Activated T-cell treated with anti-CD3 and anti-CD28 coated beads, Interleukin-2, amount 50 U/mL, for 72 hours (primary cell): ENCODE data around the gene OR6Y1. TPM values are rescaled to one million over a fixed set of nuclear protein-coding genes. Genes with fewer than 3 reads are reported as not detected.

ENCODE experiments used
- ATAC-seq, 2 donors: fragments of 150-1000 bp; cut with Tn5 transposase; replicated peaks in 1 of 2; 2 replicates each; pipeline ENCODE4 v1.10.0; 2021; ENCODE audit warnings: moderate library complexity in 2 of 2, mild to moderate bottlenecking in 1 of 2
- DNase-seq, 2 donors: peaks; one replicate each; pipeline ENCODE4 v3.0.0; 2021 to 2022; ENCODE audit warnings: mixed read lengths in 1 of 2
- H3K27ac Mint-ChIP-seq: one replicate; pipeline ENCODE4 v1.8.0; 2022; ENCODE audit warnings: mild to moderate bottlenecking, moderate library complexity, mixed read lengths
- H3K27me3 Mint-ChIP-seq: one replicate; pipeline ENCODE4 v1.8.0; 2022; ENCODE audit warnings: low read depth, mixed read lengths
- H3K36me3 Mint-ChIP-seq, 2 donors: one replicate each; pipeline ENCODE4 v1.8.0; 2022; ENCODE audit warnings: mixed read lengths in 2 of 2, mild to moderate bottlenecking in 1 of 2; ENCODE audit not compliant: insufficient read depth in 2 of 2
- H3K4me1 Mint-ChIP-seq: one replicate; pipeline ENCODE4 v1.8.0; 2022; ENCODE audit warnings: low read depth, mixed read lengths
- H3K4me3 Mint-ChIP-seq, 2 donors: one replicate each; pipeline ENCODE4 v1.8.0; 2022; ENCODE audit warnings: mild to moderate bottlenecking in 2 of 2, mixed read lengths in 2 of 2, moderate library complexity in 2 of 2
- H3K9me3 Mint-ChIP-seq, 2 donors: one replicate each; pipeline ENCODE4 v1.8.0; 2022; ENCODE audit warnings: mixed read lengths in 2 of 2
- total RNA-seq, 2 donors: library from RNA; stranded (reverse); gene quantifications; one replicate each; pipeline ENCODE4 v1.2.3, GENCODE V29; 2022

The OR6Y1 gene, protein sequence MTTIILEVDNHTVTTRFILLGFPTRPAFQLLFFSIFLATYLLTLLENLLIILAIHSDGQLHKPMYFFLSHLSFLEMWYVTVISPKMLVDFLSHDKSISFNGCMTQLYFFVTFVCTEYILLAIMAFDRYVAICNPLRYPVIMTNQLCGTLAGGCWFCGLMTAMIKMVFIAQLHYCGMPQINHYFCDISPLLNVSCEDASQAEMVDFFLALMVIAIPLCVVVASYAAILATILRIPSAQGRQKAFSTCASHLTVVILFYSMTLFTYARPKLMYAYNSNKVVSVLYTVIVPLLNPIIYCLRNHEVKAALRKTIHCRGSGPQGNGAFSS
- total RNA-seq: not detected

DNA sequence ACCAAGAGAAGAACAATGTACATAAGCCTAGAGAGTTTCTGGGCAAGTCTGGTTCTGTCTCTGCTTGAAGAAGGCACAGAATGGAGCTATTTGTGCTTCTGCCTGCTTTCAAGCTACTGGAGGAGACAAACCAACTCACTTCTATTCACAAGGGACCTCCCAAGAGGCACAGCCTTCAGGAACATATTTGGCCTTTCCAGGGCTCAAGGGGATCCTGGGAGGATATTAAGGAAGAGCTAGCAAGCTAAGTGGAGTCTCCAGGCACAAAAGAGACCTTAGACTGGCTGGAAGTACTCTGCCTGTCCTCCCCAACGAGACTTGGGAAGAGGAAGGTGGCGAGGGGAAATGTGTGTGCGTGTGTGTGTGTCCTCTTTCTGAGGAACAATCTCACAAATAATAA is at the start of gene OR6Y1:
Gene OR6Y1 (minus strand): TSS at position 54 of the 400 bp plus-strand sequence. CDS start 6,300 bp downstream, outside the sequence.
- no peaks in the 10 kb centered on the region for H3K4me1 Mint-ChIP-seq
- peaks cover 2% of the 10 kb centered on the region for H3K27me3 Mint-ChIP-seq
- H3K9me3 Mint-ChIP-seq: no peaks in the 10 kb centered on the region
- no peaks in the 10 kb centered on the region for H3K36me3 Mint-ChIP-seq
- DNase-seq (no peak), ATAC-seq (no peak)
- no peak within 1 kb of the TSS for H3K4me3 Mint-ChIP-seq
- H3K27ac Mint-ChIP-seq: no peak within 1 kb of the TSS

DNA sequence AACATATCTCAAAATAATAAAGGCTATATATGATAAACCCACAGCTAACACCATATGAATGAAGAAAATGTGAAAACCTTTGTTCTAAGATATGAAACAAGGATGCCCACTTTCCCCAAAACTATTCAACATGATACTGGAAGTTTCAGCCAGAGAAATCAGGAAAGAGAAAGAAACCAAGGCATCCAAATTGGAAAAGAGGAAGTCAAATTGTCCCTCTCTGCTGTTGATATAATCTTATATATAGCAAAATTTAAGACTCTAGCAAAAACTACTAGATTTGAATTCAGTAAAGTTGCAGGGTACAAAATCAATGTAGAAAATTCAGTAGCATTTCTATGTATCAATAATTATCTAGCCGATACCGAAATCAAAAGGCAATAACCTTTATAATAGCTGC is 46.5 kb upstream of the OR6Y1 start:
- Mint-ChIP-seq H3K36me3 (peaks cover 0 to 5% of the 10 kb centered on the region in 2 donors), H3K27me3 (no peaks in the 10 kb centered on the region), H3K9me3 (peaks cover 9 to 12% of the 10 kb centered on the region in 2 donors), H3K27ac (no peak overlapping the region), H3K4me3 (no peak overlapping the region), H3K4me1 (no peaks in the 10 kb centered on the region)
- ATAC-seq: no peak
- DNase-seq: no peak

DNA sequence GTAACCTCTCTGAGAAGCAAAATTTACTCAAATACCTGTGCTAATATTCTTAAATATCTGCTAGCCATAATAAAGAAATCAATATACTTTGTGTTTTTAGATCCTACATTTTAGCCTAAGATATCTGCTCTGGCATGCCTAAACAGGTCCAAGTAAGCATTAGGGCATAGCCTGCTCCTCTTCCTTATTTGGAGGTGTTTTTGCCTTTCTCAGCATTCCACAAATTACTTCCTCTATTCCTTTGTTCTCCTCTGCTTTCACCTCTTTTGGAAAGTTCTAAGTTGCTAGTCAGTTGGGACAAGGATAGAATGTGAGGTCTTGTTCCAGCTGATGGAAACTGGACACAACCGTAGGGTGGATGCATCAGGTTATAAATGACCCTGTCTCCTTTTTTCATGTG is 32.7 kb upstream of the OR6Y1 start:
- Mint-ChIP-seq H3K4me1 (no peaks in the 10 kb centered on the region), H3K4me3 (no peak overlapping the region), H3K27me3 (no peaks in the 10 kb centered on the region), H3K9me3 (peaks cover 4 to 7% of the 10 kb centered on the region in 2 donors), H3K36me3 (peaks cover 0 to 5% of the 10 kb centered on the region in 2 donors), H3K27ac (no peak overlapping the region)
- DNase-seq (no peak), ATAC-seq (no peak)

DNA sequence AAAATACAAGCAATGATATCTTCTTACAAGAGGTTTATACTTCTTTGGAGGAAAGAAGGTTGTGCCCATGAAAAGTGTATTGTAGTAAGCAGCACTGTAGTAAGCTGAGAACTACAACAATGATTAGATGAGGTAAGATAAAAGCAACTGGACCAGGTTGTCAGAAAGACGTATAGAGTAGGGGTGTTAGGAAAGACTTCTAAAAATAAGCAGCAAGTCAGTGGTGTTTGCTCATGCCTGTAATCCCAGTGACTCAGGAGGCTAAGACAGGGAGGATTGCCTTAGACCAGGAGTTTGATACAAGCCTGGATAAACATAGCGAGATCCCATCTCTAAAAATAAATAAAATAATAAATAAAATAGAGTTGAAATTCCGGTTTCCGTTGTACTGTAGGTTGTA is 29.8 kb upstream of the OR6Y1 start:
- peaks cover 0 to 3% of the 10 kb centered on the region in 2 donors for H3K36me3 Mint-ChIP-seq
- no peak overlapping the region for H3K27ac Mint-ChIP-seq
- peaks cover 2 to 5% of the 10 kb centered on the region in 2 donors for H3K9me3 Mint-ChIP-seq
- no peak for DNase-seq
- no peak overlapping the region for H3K4me3 Mint-ChIP-seq
- ATAC-seq: no peak
- H3K4me1 Mint-ChIP-seq: no peaks in the 10 kb centered on the region
- H3K27me3 Mint-ChIP-seq: peaks cover 4% of the 10 kb centered on the region

DNA sequence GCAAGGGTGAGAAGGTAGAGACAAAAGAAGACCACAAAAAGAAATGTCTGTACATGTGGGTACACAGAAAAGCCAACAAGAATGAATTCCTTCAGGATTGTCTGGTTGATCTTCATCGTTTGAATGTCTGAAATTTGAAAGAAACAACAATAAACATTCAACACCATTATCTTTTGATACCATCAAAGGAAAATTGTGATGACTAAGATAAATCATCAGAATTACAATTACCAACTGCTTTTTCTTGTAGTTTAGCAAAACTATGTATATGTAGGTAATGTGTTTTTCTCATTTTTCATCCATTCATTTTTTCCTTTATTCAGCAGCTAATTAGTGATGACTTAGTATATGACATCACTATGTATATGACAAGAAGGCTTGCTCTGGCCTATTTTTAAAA is 25.5 kb upstream of the OR6Y1 start, which contains the start of gene OR10X1:
Gene OR10X1 (minus strand): TSS at position 167 of the 400 bp plus-strand sequence. CDS start 0 bp downstream, at position 167.
- Mint-ChIP-seq H3K9me3 (no peaks in the 10 kb centered on the region), H3K27ac (no peak within 1 kb of the TSS), H3K36me3 (no peaks in the 10 kb centered on the region), H3K27me3 (peaks cover 12% of the 10 kb centered on the region), H3K4me1 (no peaks in the 10 kb centered on the region), H3K4me3 (no peak within 1 kb of the TSS)
- DNase-seq (no peak), ATAC-seq (no peak)

DNA sequence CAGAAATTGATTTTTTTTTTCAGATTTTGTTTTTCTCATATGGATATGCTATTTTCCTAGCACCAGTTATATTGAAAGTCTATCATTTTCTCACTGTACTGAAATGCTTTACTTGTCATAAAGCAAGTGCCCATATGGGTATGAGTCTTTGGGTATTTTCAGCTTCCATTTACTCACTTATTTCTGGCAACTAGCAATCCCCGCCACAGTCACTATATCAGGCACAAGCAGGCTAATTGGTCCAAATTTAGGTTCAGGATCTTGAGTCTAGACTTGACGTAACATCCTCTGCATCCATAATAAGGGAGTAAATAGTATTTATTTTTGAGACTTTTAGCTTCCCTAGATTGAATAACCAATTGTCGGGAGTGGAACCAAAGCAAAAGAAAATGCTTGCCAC is 23.4 kb upstream of the OR6Y1 start:
- Mint-ChIP-seq H3K9me3 (no peaks in the 10 kb centered on the region), H3K4me3 (no peak overlapping the region), H3K36me3 (no peaks in the 10 kb centered on the region), H3K27me3 (peaks cover 17% of the 10 kb centered on the region), H3K27ac (no peak overlapping the region), H3K4me1 (no peaks in the 10 kb centered on the region)
- no peak for DNase-seq
- no peak for ATAC-seq

DNA sequence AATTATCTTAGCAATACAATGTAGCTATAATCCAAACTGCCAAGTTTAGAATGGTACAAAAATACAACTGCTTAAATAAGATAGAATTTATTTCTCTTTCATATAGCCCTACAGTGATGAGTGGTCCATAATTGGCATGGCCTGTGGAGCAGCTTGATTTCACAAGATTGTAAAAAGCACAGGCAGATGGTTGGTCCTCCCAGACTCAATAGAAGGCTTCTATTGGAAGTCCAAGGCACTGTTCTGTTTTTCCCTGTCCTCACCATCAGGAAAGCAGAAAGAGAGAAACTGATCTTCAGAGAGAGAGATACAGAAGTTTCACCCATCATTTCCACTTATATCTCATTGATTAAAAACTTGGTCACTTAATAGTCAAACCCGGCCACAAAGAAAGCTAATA is 18.0 kb upstream of the OR6Y1 start:
- no peak overlapping the region for H3K27ac Mint-ChIP-seq
- H3K27me3 Mint-ChIP-seq: peaks cover 40% of the 10 kb centered on the region
- H3K4me1 Mint-ChIP-seq: no peaks in the 10 kb centered on the region
- DNase-seq: no peak
- peaks cover 0 to 2% of the 10 kb centered on the region in 2 donors for H3K36me3 Mint-ChIP-seq
- no peak for ATAC-seq
- H3K4me3 Mint-ChIP-seq: no peak overlapping the region
- H3K9me3 Mint-ChIP-seq: peaks cover 0 to 4% of the 10 kb centered on the region in 2 donors

DNA sequence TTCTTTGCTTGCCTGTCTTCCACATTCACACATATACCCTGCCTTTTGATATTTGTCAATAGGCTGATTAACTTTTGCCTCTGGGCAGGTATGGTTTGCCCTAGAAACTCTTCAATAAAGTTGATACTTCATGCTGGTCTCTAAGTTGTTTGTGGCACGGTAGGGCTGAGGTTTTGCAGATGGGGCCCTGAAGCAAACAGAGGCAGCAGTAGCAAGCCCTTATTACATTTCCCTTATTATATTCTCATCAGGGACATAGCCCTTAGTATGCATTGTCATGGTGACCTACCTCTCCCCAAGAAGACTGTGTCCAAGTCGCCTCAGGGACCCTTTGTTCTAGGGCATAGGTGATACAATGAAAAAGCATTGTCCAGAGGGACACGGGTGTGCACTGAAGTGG is 16.3 kb upstream of the OR6Y1 start, which contains the start of gene OR6P1:
Gene OR6P1 (minus strand): TSS at position 101 of the 400 bp plus-strand sequence. CDS start 6,976 bp downstream, outside the sequence.
- H3K4me3 Mint-ChIP-seq: no peak within 1 kb of the TSS
- ATAC-seq: no peak
- H3K27ac Mint-ChIP-seq: no peak within 1 kb of the TSS
- no peak for DNase-seq
- peaks cover 0 to 2% of the 10 kb centered on the region in 2 donors for H3K36me3 Mint-ChIP-seq
- peaks cover 39% of the 10 kb centered on the region for H3K27me3 Mint-ChIP-seq
- no peaks in the 10 kb centered on the region for H3K4me1 Mint-ChIP-seq
- H3K9me3 Mint-ChIP-seq: peaks cover 0 to 4% of the 10 kb centered on the region in 2 donors

DNA sequence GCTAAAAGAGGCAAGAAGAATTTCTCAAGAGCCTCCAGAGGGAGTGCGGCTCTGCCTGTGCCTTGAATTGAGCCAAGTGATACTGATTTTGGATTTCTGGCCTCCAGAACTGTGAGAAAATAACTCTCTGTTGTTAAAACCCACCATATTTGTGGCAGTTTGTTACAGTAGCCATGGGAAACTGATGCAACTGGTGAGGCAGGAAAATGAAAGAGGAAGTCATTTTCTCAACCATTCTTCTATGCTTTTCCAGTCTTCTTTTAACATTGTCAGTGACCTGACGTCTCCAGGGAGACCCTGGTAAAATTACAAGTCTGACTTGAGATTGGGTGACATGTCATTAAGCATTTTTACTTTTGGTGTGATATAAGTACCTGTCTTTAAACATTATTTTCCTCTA is 10.4 kb upstream of the OR6Y1 start:
- no peak overlapping the region for H3K4me3 Mint-ChIP-seq
- peaks cover 0 to 4% of the 10 kb centered on the region in 2 donors for H3K9me3 Mint-ChIP-seq
- H3K27ac Mint-ChIP-seq: no peak overlapping the region
- H3K36me3 Mint-ChIP-seq: peaks cover 0 to 2% of the 10 kb centered on the region in 2 donors
- no peaks in the 10 kb centered on the region for H3K4me1 Mint-ChIP-seq
- no peak for ATAC-seq
- H3K27me3 Mint-ChIP-seq: peaks cover 26% of the 10 kb centered on the region
- no peak for DNase-seq

DNA sequence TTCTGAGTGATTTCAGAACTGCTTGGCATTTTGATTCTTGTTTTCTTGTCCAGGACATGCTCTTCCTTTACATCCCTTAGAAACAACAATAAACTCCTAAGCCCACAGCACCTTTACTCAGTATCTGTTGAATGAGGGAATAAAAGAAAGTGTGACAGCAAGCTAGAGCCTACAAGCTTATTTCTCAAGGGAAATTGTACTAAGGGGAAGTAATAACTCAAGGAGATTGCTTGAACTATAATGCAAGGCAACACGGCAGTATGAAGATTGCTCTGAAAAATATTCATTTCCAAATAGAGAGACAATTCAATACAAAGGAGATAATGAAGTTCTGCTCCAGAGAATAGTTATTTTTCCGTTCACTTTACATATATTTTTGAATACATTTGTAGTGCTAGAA is 9.6 kb upstream of the OR6Y1 start:
- H3K27me3 Mint-ChIP-seq: peaks cover 26% of the 10 kb centered on the region
- H3K4me1 Mint-ChIP-seq: no peaks in the 10 kb centered on the region
- H3K27ac Mint-ChIP-seq: no peak overlapping the region
- no peak overlapping the region for H3K4me3 Mint-ChIP-seq
- ATAC-seq (no peak), DNase-seq (no peak)
- H3K36me3 Mint-ChIP-seq: peaks cover 0 to 2% of the 10 kb centered on the region in 2 donors
- H3K9me3 Mint-ChIP-seq: peaks cover 0 to 4% of the 10 kb centered on the region in 2 donors

DNA sequence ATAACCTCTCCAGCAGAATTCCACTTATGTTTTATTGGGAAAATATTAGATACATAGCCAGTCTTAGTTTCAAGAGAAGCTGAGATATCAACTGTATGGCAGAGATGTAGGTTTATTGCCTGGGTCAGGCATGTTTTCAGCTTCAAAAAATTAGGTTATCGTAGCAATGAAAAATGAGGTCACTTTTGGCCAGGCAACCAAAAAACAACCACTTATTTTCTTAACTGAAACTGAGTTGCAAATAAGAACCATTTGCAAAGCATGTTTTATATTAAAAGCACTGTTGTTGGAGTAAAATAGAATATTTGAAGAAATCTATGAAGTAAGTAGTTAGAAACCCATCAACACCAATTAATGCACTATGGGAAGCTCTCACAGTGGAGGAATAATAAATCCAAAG is 5.5 kb upstream of the OR6Y1 start:
- DNase-seq (no peak), ATAC-seq (no peak)
- H3K36me3 Mint-ChIP-seq: no peaks in the 10 kb centered on the region
- no peak overlapping the region for H3K27ac Mint-ChIP-seq
- H3K27me3 Mint-ChIP-seq: peaks cover 15% of the 10 kb centered on the region
- no peak overlapping the region for H3K4me3 Mint-ChIP-seq
- no peaks in the 10 kb centered on the region for H3K9me3 Mint-ChIP-seq
- H3K4me1 Mint-ChIP-seq: no peaks in the 10 kb centered on the region

DNA sequence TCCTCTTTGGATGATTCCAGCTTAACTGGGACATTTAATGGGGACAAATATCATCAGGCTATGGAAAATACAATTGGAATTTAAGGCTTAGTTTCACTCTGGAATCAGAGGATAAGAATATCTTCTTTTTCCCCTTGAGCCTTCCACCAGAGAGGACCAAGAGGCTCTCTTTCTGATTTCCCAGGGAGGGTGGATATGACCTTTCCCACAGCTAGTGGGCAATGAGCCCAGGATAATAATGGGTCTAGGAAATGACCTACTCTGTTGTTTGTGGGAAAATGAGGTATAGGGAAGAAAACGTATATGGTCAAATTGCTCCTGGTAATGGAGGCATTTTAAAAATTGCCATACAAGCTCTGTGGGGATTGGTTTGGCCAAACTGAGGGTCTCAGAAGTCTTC is 1.9 kb downstream of the OR6Y1 start:
- no peak overlapping the region for H3K4me3 Mint-ChIP-seq
- H3K27me3 Mint-ChIP-seq: peaks cover 16% of the 10 kb centered on the region
- no peaks in the 10 kb centered on the region for H3K36me3 Mint-ChIP-seq
- no peaks in the 10 kb centered on the region for H3K4me1 Mint-ChIP-seq
- DNase-seq (no peak), ATAC-seq (no peak)
- H3K27ac Mint-ChIP-seq: no peak overlapping the region
- peaks cover 0 to 2% of the 10 kb centered on the region in 2 donors for H3K9me3 Mint-ChIP-seq

DNA sequence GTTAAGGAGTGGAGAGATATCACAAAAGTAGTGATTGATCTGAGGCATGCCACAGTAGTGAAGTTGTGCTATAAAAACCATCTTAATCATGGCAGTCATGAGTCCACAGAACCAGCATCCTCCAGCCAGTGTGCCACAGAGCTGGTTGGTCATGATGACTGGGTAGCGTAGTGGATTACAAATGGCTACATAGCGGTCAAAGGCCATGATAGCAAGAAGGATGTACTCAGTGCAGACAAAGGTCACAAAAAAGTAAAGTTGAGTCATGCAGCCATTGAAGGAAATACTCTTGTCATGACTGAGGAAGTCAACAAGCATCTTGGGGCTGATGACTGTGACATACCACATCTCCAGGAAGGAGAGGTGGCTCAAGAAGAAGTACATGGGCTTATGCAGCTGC is 6.7 kb downstream of the OR6Y1 start:
- ATAC-seq: peak in 1 of 2 donors; percentile 53
- H3K4me1 Mint-ChIP-seq: no peaks in the 10 kb centered on the region
- no peak for DNase-seq
- H3K27me3 Mint-ChIP-seq: peaks cover 22% of the 10 kb centered on the region
- H3K9me3 Mint-ChIP-seq: peaks cover 2% of the 10 kb centered on the region in 2 donors
- no peak overlapping the region for H3K4me3 Mint-ChIP-seq
- H3K36me3 Mint-ChIP-seq: peaks cover 0 to 2% of the 10 kb centered on the region in 2 donors
- no peak overlapping the region for H3K27ac Mint-ChIP-seq

DNA sequence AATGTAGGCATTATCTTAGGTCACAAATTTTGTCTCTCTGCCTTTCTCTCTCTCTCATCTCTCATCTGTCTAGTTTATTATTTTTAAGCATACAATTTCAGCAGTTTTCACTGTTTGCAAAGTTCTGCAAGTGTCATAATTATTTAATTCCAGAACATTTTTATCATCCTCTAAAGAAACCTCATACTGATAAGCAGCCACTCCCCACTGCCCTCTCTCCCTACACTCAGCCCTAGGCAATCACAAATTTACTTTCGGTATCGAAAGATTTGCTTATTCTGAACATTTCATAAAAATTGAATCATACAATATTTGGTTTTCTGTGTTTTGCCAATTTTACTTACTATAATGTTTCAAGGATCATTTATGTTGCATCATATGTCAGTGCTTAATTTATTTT is 16.6 kb downstream of the OR6Y1 start:
- no peak for ATAC-seq
- H3K4me3 Mint-ChIP-seq: no peak overlapping the region
- DNase-seq: no peak
- H3K36me3 Mint-ChIP-seq: no peaks in the 10 kb centered on the region
- peaks cover 3% of the 10 kb centered on the region for H3K27me3 Mint-ChIP-seq
- no peaks in the 10 kb centered on the region for H3K4me1 Mint-ChIP-seq
- peak overlapping the region; percentile 58 for H3K27ac Mint-ChIP-seq
- no peaks in the 10 kb centered on the region for H3K9me3 Mint-ChIP-seq
